HFFc6 (cell line): ENCODE measurements around the gene ADAM22. TPM values are rescaled to one million over a fixed set of nuclear protein-coding genes. Genes with fewer than 3 reads are reported as not detected.

ENCODE experiments used
- DNase-seq: peaks from one replicate; pipeline ENCODE4 v3.0.0-alpha.2; 2018
- H3K27ac Mint-ChIP-seq: 2 replicates; pipeline ENCODE4 v1.8.0; 2020; ENCODE audit warnings: mild to moderate bottlenecking, mixed read lengths
- H3K27me3 Mint-ChIP-seq: 2 replicates; pipeline ENCODE4 v1.8.0; 2021; ENCODE audit warnings: mild to moderate bottlenecking, moderate library complexity, mixed read lengths; ENCODE audit not compliant: insufficient read depth
- H3K36me3 Mint-ChIP-seq: 2 replicates; pipeline ENCODE4 v1.8.0; 2021; ENCODE audit warnings: low read depth, mixed read lengths
- H3K4me1 Mint-ChIP-seq: 2 replicates; pipeline ENCODE4 v1.8.0; 2020; ENCODE audit warnings: low read depth, mixed read lengths
- H3K4me3 Mint-ChIP-seq: 2 replicates; pipeline ENCODE4 v1.8.0; 2020; ENCODE audit warnings: mild to moderate bottlenecking, moderate library complexity, mixed read lengths
- H3K9me3 Mint-ChIP-seq: 2 replicates; pipeline ENCODE4 v1.8.0; 2020; ENCODE audit warnings: mild to moderate bottlenecking, mixed read lengths
- total RNA-seq, 6 experiments: library from RNA; stranded (reverse); fragmentation: NEBNext Ultra II Directional; extraction: Animal tissue kit (Norgen Biotek cat#: 25700); gene quantifications; 2 replicates in 1 of 6; 3 replicates in 5 of 6; pipeline ENCODE4 v1.2.3, GENCODE V29; 2021
- TF ChIP-seq, protein P1 (sequence below): fragments of 200-600 bp; sonication (generic); IDR thresholded peaks from 2 replicates; pipeline ENCODE4 v1.5.0; 2021; ENCODE audit warnings: antibody characterized with exemption, mild to moderate bottlenecking

Gene ADAM22
- total RNA-seq, 6 experiments from 2014 or later: 0.05 to 0.24 (median 0.12) TPM; not detected in 1

DNA sequence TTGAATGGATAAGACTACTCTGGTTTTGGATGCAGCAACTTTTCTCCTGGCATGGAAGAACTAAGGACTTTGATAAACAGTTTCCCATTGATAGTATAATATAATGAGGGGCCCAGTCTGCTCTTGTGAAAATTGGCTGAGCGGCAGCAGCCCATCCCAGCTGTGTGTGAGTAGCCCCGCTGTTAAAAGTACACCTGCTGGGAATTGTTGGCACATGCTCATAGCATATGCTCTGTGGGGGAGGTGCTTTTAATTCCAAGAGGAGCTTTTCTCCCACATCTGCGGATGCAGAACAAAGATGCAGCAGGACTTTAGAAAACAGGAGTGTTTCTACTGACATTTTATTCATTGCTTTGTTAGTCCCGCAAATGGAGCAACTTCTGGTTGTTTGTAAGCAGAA is 266.7 kb downstream of the ADAM22 start:
- Mint-ChIP-seq H3K4me3 (no peak overlapping the region), H3K4me1 (no peaks in the 10 kb centered on the region), H3K27ac (no peak overlapping the region), H3K27me3 (0 out of 2 replicates have a peak, but pooled peaks cover 2% of the 10 kb centered on the region), H3K9me3 (no peaks in the 10 kb centered on the region), H3K36me3 (peaks cover 22% of the 10 kb centered on the region)
- TF ChIP-seq, protein P1, sequence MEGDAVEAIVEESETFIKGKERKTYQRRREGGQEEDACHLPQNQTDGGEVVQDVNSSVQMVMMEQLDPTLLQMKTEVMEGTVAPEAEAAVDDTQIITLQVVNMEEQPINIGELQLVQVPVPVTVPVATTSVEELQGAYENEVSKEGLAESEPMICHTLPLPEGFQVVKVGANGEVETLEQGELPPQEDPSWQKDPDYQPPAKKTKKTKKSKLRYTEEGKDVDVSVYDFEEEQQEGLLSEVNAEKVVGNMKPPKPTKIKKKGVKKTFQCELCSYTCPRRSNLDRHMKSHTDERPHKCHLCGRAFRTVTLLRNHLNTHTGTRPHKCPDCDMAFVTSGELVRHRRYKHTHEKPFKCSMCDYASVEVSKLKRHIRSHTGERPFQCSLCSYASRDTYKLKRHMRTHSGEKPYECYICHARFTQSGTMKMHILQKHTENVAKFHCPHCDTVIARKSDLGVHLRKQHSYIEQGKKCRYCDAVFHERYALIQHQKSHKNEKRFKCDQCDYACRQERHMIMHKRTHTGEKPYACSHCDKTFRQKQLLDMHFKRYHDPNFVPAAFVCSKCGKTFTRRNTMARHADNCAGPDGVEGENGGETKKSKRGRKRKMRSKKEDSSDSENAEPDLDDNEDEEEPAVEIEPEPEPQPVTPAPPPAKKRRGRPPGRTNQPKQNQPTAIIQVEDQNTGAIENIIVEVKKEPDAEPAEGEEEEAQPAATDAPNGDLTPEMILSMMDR: no peak
- no peak for DNase-seq

DNA sequence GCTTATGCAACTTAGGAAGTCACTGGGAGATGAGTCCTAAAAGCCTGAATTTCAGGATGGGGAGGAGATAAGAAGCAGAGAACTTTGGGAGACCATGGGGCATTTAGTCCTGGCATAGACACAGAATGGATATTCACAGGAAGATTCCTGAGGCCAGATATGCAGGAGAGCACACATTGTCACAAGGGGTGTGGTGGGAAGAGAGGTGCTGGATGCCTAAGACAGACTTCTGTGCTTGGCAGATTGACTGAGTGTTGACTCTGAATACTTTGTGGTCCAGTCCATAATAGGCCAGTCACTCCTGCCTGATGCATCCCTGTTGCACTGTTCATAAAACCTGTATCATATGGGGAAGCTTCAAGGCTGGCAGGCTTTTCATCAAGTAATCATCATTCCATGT is 267.3 kb downstream of the ADAM22 start:
- no peaks in the 10 kb centered on the region for H3K4me1 Mint-ChIP-seq
- H3K4me3 Mint-ChIP-seq: no peak overlapping the region
- H3K36me3 Mint-ChIP-seq: peaks cover 27% of the 10 kb centered on the region
- 0 out of 2 replicates have a peak, but pooled peaks cover 2% of the 10 kb centered on the region for H3K27me3 Mint-ChIP-seq
- TF ChIP-seq, protein P1: no peak
- H3K9me3 Mint-ChIP-seq: no peaks in the 10 kb centered on the region
- H3K27ac Mint-ChIP-seq: no peak overlapping the region
- no peak for DNase-seq

DNA sequence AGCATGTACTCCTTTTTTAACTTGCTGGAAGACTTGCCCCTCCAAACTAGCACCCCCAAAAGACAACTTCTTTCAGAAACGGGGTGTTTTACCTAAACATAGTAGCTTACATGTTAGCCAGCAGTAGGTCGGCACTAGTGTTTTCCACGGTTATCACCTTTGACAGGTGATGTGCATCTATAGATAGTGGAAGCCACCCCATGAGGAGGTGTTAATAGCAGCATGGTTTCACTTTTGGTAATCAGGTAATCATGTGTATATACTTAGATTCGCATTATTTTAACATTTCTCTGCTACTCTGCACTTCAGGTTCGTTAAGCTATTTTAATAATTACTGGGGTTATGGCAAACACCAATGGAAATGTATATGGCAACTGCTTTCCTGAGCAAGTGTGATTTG is 268.2 kb downstream of the ADAM22 start:
- TF ChIP-seq, protein P1: no peak
- H3K27ac Mint-ChIP-seq: no peak overlapping the region
- H3K9me3 Mint-ChIP-seq: no peaks in the 10 kb centered on the region
- no peak for DNase-seq
- H3K36me3 Mint-ChIP-seq: peaks cover 28% of the 10 kb centered on the region
- 0 out of 2 replicates have a peak, but pooled peaks cover 2% of the 10 kb centered on the region for H3K27me3 Mint-ChIP-seq
- no peak overlapping the region for H3K4me3 Mint-ChIP-seq
- no peaks in the 10 kb centered on the region for H3K4me1 Mint-ChIP-seq

DNA sequence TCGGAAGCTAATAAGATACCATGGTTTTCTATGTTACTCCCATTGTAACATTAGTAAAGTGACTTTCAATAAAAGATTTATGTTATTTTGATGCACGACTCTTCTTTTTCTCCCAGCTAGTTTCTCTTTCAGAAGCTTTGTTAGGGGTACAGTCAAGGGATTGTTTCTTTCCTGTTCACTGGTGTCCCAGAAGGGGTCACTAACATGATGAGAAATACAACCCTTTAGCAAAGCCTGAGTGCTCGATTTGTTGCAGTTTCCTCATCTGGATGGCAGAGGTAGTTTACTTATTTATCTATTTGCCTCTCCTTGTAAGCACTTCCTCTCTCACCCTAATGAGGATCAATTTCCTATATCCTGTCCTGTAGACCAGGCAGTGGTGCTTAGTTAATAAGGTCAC is 268.7 kb downstream of the ADAM22 start:
- DNase-seq: no peak
- H3K4me3 Mint-ChIP-seq: no peak overlapping the region
- no peaks in the 10 kb centered on the region for H3K9me3 Mint-ChIP-seq
- no peaks in the 10 kb centered on the region for H3K4me1 Mint-ChIP-seq
- peaks cover 28% of the 10 kb centered on the region for H3K36me3 Mint-ChIP-seq
- H3K27me3 Mint-ChIP-seq: 0 out of 2 replicates have a peak, but pooled peaks cover 2% of the 10 kb centered on the region
- no peak overlapping the region for H3K27ac Mint-ChIP-seq
- TF ChIP-seq, protein P1: no peak

DNA sequence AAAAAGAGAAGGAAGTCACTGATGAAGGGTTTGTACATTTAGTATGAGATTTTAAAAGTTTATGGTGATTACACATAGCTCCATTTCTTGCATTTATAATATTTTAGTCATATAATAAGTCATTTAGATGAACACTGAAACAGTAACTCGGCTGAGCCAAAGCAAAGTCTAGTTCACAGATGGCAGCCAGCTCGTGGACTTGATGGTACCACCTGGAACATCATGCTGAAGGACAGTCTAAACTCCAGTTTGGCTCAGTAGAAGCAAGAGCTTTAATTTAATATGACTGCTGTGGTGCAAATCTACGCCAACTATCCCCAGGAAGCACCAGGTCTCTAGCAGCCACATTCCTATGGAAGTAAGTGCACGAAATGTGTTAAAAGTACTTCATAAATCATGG is 269.4 kb downstream of the ADAM22 start:
- DNase-seq: no peak
- Mint-ChIP-seq H3K4me1 (no peaks in the 10 kb centered on the region), H3K9me3 (no peaks in the 10 kb centered on the region), H3K36me3 (peaks cover 28% of the 10 kb centered on the region), H3K4me3 (no peak overlapping the region), H3K27me3 (no peaks in the 10 kb centered on the region), H3K27ac (no peak overlapping the region)
- TF ChIP-seq, protein P1: no peak

DNA sequence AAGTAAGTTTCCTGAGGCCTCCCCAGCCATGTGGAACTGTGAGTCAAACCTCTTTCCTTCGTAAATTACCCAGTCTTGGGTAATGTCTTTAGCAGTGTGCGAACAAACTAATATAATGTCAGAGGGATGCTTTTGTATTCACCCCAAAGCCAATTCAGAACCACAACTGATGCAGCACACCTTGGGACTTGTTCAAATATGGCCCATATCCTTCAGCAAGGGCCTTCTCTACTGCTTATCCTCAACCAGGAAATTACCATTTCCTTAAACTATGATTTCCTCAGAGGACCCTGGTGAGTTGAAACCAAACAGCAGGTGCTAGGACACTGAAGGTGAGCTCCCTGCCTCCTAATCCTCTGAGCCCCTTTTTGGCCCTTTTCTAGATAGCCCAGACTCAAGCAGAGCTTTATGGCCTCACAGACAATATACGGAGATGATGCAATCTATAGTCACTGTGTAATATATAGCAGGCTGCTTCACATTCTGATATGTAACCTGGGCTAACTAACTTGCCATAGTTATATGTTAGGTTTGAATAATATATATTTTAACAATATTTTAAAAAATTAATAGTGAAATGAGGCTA is 270.6 kb downstream of the ADAM22 start:
- no peak for DNase-seq
- no peaks in the 10 kb centered on the region for H3K9me3 Mint-ChIP-seq
- no peak overlapping the region for H3K27ac Mint-ChIP-seq
- H3K36me3 Mint-ChIP-seq: peaks cover 28% of the 10 kb centered on the region
- no peaks in the 10 kb centered on the region for H3K4me1 Mint-ChIP-seq
- H3K4me3 Mint-ChIP-seq: no peak overlapping the region
- TF ChIP-seq, protein P1: no peak
- H3K27me3 Mint-ChIP-seq: no peaks in the 10 kb centered on the region
